Measurements from ENCODE around the gene FREM3.

The FREM3 gene

DNA sequence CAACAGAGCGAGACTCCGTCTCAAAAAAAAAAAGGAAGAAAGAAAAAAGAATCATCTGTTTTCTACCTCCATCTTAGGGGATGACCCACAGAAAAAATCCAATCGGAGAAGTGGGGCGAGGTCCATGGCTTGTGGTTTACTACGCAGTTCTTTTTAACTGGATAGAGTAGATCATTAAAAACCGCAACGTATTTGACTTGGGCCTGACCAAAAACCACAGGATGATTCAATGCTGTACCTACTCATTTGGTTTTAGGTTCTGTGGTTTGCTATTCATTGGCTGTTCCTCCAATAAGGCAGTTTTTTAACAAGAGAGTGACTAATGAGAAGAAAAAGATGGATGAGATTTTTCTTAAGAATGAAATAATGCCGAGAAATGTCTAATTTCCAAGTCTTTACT, 83.7 kb downstream of the FREM3 start:
- FAIRE-seq (no peak), DNase-seq (ENCODE audit: insufficient read length) (peak; percentile 2)
- no peak for TF ChIP-seq POLR2A (IDR thresholded peaks at IDR 0.05; ENCODE audit: low read depth, low read length)
- TF ChIP-seq TAF1 (IDR thresholded peaks at IDR 0.05; ENCODE audit: borderline replicate concordance, low read depth, low read length), result no peak
- no peak for TF ChIP-seq POLR2AphosphoS5 (IDR thresholded peaks at IDR 0.05; ENCODE audit: low read depth, low read length)

DNA sequence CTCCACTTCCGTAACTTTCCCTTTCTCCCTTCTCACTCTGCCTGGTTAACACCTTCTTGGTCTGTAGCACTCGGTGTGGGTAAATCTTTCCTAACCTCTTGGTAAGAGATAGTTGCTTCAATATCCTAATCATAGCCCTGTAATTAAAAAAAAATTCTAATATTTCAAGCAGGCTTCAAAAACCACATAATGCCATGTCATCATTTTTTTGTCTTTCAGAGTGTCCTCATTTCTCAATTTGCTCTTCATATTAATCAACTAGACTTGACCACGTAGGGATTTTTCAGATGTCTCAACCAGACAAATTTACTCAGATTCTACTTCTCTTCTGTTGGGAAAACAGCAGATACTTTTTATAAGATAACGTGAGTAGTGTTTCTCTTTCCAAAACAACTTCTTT, 91.0 kb downstream of the FREM3 start:
- TF ChIP-seq TAF1 (IDR thresholded peaks at IDR 0.05; ENCODE audit: borderline replicate concordance, low read depth, low read length) (no peak), POLR2A (IDR thresholded peaks at IDR 0.05; ENCODE audit: low read depth, low read length) (no peak), POLR2AphosphoS5 (IDR thresholded peaks at IDR 0.05; ENCODE audit: low read depth, low read length) (no peak)
- no peak for FAIRE-seq
- no peak for DNase-seq (ENCODE audit: insufficient read length)

DNA sequence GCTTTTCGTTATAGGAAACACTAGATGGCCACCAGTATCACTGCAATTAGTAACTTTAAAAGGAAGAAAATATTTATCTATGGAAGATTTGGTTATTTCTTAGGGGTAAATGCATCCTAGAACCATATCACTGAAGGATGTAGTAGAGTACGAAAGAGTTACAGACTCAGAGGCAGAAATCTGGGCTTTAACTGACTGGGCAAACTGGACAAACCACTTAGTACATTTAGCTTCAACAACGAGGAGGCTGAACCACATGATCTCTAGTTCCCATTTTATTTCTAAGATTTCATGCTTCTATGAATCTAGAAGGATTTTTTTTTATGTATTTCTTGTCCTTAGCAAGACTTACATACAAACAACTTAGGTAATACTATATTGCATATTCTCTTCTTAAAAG, 94.0 kb downstream of the FREM3 start:
- no peak for DNase-seq (ENCODE audit: insufficient read length)
- FAIRE-seq, result no peak
- TF ChIP-seq TAF1 (IDR thresholded peaks at IDR 0.05; ENCODE audit: borderline replicate concordance, low read depth, low read length) (no peak), POLR2A (IDR thresholded peaks at IDR 0.05; ENCODE audit: low read depth, low read length) (no peak), POLR2AphosphoS5 (IDR thresholded peaks at IDR 0.05; ENCODE audit: low read depth, low read length) (no peak)

DNA sequence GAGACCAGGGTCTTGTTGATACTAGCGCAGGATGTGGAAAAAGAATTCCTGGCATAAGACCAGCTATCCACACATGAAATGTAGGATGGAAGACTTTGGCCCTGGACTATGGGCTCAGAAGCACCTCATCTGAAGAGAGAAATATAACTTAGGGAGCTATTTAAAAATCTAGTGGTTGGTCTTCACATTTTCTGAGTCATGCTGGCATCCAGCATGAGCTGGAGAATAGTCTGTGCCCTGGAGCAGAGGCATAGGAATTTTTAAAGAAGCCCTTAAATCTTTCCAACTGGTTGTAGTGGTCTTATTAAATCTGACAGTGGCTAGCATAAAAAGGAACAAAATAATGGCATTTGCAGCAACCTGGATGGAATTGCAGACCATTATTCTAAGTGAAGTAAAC, 100.6 kb downstream of the FREM3 start:
- TF ChIP-seq TAF1 (IDR thresholded peaks at IDR 0.05; ENCODE audit: borderline replicate concordance, low read depth, low read length), result no peak
- TF ChIP-seq POLR2AphosphoS5 (IDR thresholded peaks at IDR 0.05; ENCODE audit: low read depth, low read length), result no peak
- no peak for TF ChIP-seq POLR2A (IDR thresholded peaks at IDR 0.05; ENCODE audit: low read depth, low read length)
- FAIRE-seq (no peak), DNase-seq (ENCODE audit: insufficient read length) (no peak)

DNA sequence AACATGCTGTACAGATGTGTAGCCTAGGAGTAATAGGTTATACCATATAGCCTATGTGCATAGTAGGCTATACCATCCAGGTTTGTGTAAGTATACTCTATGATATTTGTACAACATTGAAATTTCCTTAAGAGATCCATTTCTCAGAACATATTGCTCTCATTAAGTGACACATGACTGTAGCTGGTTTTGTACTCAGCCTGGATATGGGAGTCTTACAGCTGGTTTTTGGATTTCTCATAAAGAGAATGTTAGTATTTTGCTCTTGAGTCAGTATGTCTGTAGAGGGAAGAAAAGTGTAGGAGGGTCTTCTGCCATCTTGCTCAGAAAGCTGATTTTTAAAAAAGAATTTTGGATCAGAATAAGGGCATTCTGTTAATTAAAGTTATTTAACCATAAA, 101.7 kb downstream of the FREM3 start:
- TF ChIP-seq POLR2A (IDR thresholded peaks at IDR 0.05; ENCODE audit: low read depth, low read length), result no peak
- no peak for TF ChIP-seq POLR2AphosphoS5 (IDR thresholded peaks at IDR 0.05; ENCODE audit: low read depth, low read length)
- TF ChIP-seq TAF1 (IDR thresholded peaks at IDR 0.05; ENCODE audit: borderline replicate concordance, low read depth, low read length), result no peak
- DNase-seq (ENCODE audit: insufficient read length), result no peak
- no peak for FAIRE-seq

DNA sequence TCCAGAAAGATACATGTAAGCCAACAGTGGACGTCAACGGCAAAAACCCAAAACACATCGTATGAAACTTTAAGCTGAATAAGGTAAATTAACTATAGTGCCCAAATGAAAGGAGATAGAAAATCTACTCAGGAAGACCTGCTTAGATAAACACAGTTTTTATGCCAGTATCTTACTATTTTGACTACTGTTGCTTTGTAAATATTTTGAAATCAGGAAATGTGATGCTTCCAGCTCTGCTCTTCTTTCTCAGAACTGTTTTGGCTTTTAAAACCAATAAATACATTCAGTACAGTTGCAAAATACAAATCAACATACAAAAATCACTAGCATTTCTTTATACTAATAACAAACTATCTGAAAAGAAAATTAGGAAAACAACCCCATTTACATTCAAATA, 103.2 kb downstream of the FREM3 start:
- TF ChIP-seq POLR2A (IDR thresholded peaks at IDR 0.05; ENCODE audit: low read depth, low read length) (no peak), POLR2AphosphoS5 (IDR thresholded peaks at IDR 0.05; ENCODE audit: low read depth, low read length) (no peak), TAF1 (IDR thresholded peaks at IDR 0.05; ENCODE audit: borderline replicate concordance, low read depth, low read length) (no peak)
- FAIRE-seq (no peak), DNase-seq (ENCODE audit: insufficient read length) (no peak)

DNA sequence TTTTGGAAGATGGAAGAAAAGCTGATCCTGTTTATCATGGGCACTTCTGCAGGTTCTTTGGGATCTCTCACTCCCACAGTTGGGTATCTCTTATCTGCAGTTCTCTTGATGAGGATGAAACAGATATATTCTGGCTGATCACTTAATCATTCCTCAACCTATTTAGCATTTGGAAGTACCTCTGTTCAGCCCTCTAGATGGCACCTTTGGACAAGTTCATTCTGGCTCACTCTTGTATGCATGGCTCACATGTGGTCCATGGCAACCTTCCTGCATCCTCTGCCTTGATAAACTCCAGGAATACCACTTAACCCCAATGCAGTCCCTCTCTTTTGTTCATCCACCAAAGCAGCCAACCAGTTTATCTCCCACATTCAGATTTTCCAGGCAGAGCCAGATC, 112.8 kb downstream of the FREM3 start:
- FAIRE-seq (no peak), DNase-seq (ENCODE audit: insufficient read length) (no peak)
- TF ChIP-seq POLR2AphosphoS5 (IDR thresholded peaks at IDR 0.05; ENCODE audit: low read depth, low read length), result no peak
- no peak for TF ChIP-seq TAF1 (IDR thresholded peaks at IDR 0.05; ENCODE audit: borderline replicate concordance, low read depth, low read length)

DNA sequence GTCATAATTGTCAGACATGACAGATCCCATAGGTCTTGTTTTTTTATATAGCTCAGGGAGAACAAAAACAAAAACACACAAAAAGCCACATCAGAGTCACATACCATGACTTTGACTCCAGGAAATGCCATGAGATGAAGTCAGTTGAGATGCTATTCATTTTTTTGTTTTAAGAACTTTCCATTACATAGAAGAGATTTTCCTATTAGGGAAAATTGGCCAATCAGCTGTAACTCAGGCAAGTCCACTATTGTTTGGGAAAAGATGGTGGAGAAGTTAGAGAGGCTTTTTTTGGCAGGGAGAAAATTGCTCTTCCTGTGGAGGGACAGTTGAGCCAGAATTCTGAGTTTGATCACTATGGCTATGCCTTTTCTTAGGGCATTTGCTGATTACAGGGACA, 114.4 kb downstream of the FREM3 start:
- FAIRE-seq (no peak), DNase-seq (ENCODE audit: insufficient read length) (no peak)
- TF ChIP-seq POLR2A (IDR thresholded peaks at IDR 0.05; ENCODE audit: low read depth, low read length) (no peak), POLR2AphosphoS5 (IDR thresholded peaks at IDR 0.05; ENCODE audit: low read depth, low read length) (no peak)

DNA sequence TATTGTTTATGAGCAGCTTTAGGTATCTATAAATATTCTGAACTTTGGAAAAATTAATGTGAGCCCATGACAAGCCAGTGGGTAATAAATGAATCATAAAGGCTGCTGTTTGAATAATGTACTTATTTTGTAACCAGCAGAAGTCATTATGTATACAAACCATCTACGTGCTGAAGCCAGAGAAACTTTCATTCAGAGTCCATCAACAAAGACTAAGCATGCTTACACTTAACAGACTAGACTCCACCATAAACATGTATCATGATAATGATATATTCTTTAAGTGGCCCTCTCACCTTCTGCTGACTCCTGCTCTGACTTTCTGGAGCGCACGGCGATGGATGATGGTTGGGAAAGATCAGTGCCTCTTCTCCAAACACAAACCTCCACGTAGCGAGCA, 114.9 kb downstream of the FREM3 start:
- no peak for DNase-seq (ENCODE audit: insufficient read length)
- TF ChIP-seq POLR2A (IDR thresholded peaks at IDR 0.05; ENCODE audit: low read depth, low read length) (no peak), POLR2AphosphoS5 (IDR thresholded peaks at IDR 0.05; ENCODE audit: low read depth, low read length) (no peak), TAF1 (IDR thresholded peaks at IDR 0.05; ENCODE audit: borderline replicate concordance, low read depth, low read length) (no peak)
- no peak for FAIRE-seq

DNA sequence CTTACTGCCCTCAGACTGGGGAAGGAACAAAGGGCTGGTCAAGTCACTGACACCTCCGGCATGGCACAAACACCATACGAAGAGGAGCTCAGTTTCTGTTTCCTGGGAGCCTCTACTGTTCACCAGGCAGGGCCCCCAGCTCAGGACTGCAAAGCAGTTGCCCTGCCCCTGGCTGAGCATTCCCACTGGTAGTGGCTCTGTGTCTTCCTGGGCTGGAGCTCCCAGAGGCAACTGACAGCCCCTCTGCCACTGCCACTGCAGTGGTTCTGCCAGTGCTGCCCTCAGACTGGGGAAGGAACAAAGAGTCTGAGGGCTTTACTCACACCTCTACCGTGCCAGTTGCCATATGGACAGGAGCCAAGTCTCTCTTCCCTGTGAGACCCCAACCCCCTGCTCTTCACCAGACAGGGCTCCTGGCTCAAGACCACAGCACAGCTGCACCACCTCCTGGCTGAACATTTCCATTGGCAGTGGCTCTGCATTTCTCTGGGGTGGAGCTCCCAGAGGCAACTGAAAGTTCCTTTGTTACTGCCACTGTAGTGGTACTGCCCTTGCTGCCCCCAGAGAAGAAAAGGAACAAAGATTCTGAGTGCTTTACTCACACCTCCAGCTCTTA, 119.0 kb downstream of the FREM3 start:
- no peak for DNase-seq (ENCODE audit: insufficient read length)
- no peak for FAIRE-seq
- TF ChIP-seq TAF1 (IDR thresholded peaks at IDR 0.05; ENCODE audit: borderline replicate concordance, low read depth, low read length) (no peak), POLR2AphosphoS5 (IDR thresholded peaks at IDR 0.05; ENCODE audit: low read depth, low read length) (no peak), POLR2A (IDR thresholded peaks at IDR 0.05; ENCODE audit: low read depth, low read length) (no peak)

DNA sequence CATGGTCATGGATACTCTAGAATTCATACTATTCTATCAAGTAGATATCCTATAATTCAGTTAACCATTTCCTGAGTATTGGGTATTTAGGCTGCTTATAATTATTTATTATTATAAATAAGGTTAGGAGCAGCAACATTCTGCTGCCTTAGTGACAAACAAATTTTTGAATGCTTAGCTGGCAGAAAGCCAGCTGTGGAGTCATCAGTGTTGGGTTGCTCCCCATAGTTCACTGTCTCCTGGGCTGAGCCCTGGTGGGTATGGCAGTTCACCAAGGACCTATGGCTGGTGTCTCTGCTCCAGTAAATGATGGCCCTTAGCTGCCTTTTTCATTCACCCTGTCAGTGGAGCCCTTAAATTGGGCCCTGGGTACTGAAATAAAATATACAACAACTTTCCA, 125.1 kb downstream of the FREM3 start:
- DNase-seq (ENCODE audit: insufficient read length) (no peak), FAIRE-seq (no peak)
- no peak for TF ChIP-seq POLR2AphosphoS5 (IDR thresholded peaks at IDR 0.05; ENCODE audit: low read depth, low read length)
- no peak for TF ChIP-seq POLR2A (IDR thresholded peaks at IDR 0.05; ENCODE audit: low read depth, low read length)
- TF ChIP-seq TAF1 (IDR thresholded peaks at IDR 0.05; ENCODE audit: borderline replicate concordance, low read depth, low read length), result no peak

DNA sequence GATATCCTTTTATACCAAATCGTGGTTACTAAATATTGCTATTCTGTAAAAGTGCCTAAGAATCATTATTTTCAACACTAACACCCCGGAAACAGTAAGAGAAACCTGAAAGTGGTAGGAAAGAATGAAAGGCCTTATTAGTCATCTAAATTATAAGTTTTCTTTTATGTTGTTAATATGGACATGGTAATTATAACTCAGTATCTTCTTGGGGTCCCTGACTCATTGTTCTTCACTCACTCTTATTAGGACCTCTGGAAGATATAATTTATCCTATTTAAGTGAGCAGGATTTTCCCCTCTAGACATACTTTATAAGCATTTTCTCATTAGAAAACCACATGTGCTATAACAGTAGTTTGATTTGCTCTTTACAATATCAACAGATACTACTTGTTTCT, 136.0 kb downstream of the FREM3 start:
- FAIRE-seq (no peak), DNase-seq (ENCODE audit: insufficient read length) (no peak)
- TF ChIP-seq POLR2A (IDR thresholded peaks at IDR 0.05; ENCODE audit: low read depth, low read length) (no peak), POLR2AphosphoS5 (IDR thresholded peaks at IDR 0.05; ENCODE audit: low read depth, low read length) (no peak), TAF1 (IDR thresholded peaks at IDR 0.05; ENCODE audit: borderline replicate concordance, low read depth, low read length) (no peak)

DNA sequence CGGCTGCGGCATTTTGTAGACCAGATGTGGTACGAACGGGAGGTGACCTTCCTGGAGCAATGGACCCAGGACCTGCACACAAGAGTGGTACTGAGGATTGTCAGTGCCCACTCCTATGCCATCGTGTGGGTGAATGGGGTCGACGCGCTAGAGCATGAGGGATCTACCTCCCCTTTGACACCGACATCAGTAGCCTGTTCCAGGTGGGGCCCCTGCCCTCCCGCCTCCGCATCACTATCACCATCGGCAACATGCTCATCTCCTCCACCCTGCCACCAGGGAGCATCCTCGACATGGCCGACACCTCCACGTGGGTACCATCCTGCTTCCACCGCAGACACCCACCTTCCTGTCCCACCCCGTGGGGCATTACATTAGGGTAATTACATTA, 140.7 kb downstream of the FREM3 start:
- peak; percentile 79 for FAIRE-seq
- no peak for DNase-seq (ENCODE audit: insufficient read length)
- no peak for TF ChIP-seq POLR2A (IDR thresholded peaks at IDR 0.05; ENCODE audit: low read depth, low read length)
- TF ChIP-seq POLR2AphosphoS5 (IDR thresholded peaks at IDR 0.05; ENCODE audit: low read depth, low read length), result no peak

Data from GM12892 (cell line).